HepG2 (cell line): ENCODE results near the gene SIGMAR1. TPM values are rescaled to one million over a fixed set of nuclear protein-coding genes. Genes with fewer than 3 reads are reported as not detected.

Source experiments
- ATAC-seq: fragments of 200-7000 bp; cut with Tn5 transposase; 3 replicates; pipeline ENCODE4 v1.9.1; 2020; ENCODE audit warnings: mild to moderate bottlenecking, moderate library complexity
- BruUV-seq: library from RNA; stranded (reverse); fragments of 400-500 nt; replicated peaks from 2 replicates; lab custom pipeline; 2021; lab: Mats Ljungman, UMichigan
- CTCF ChIA-PET: fragments of 300-600 bp; formaldehyde crosslinking; extraction: SDS; loops from one replicate; lab custom pipeline; 2021; ENCODE audit warnings: low total read pairs, inconsistent platforms, low intra/inter-chr PET ratio; lab: Yijun Ruan, JAX
- POLR2A ChIA-PET: fragments of 350-600 bp; sonication (Branson Sonifier 250); formaldehyde crosslinking; loops from one replicate; lab custom pipeline; 2020; ENCODE audit warnings: antibody characterized with exemption, inconsistent platforms; lab: Yijun Ruan, JAX
- DNase-seq: peaks from one replicate; pipeline ENCODE4 v3.0.0-alpha.2; 2015; ENCODE audit warnings: low spot score
- FAIRE-seq: peaks from 3 replicates; lab custom pipeline; 2011; peaks lifted over from hg19 to GRCh38; lab: Jason Lieb, UNC
- H2AFZ ChIP-seq: one replicate; pipeline ENCODE4 v1.6.1; 2011; ENCODE audit warnings: low read length, inconsistent platforms
- H3K27ac ChIP-seq: fragments of 300-600 bp; 3 replicates; pipeline ENCODE4 v1.8.0; 2011; ENCODE audit warnings: mixed run types, mild to moderate bottlenecking, mixed read lengths, low read length, inconsistent platforms; ENCODE audit not compliant: insufficient read depth; ENCODE audit errors: extremely low read length
- H3K27me3 ChIP-seq, 2 experiments: fragments of 200-600 bp in 1 of 2; 2 replicates in 1 of 2; 3 replicates in 1 of 2; pipeline versions ENCODE4 v1.6.0 to v1.8.0; 2011; ENCODE audit warnings: low read length in 2 of 2, mild to moderate bottlenecking in 2 of 2, moderate library complexity in 2 of 2, inconsistent platforms in 1 of 2; ENCODE audit not compliant: insufficient read depth in 2 of 2, control insufficient read depth in 1 of 2
- H3K36me3 ChIP-seq, 2 experiments: fragments of 200-600 bp in 1 of 2; replicated peaks in 1 of 2; 2 replicates in 1 of 2; 3 replicates in 1 of 2; pipeline versions ENCODE4 v1.5.1 to v1.8.0; 2011; ENCODE audit warnings: low read length in 2 of 2, inconsistent platforms in 1 of 2; ENCODE audit not compliant: insufficient read depth in 2 of 2, control insufficient read depth in 1 of 2
- H3K4me1 ChIP-seq: 2 replicates; pipeline ENCODE4 v1.5.1; 2012; ENCODE audit warnings: low read length, inconsistent platforms; ENCODE audit not compliant: insufficient read depth
- H3K4me2 ChIP-seq: 2 replicates; pipeline ENCODE4 v1.6.0; 2011; ENCODE audit warnings: low read depth, low read length, inconsistent platforms
- H3K4me3 ChIP-seq, 3 experiments: fragments of 200-600 bp in 1 of 3; sonication (generic), shearing (Covaris generic) in 1 of 3; replicated peaks in 1 of 3; 2 replicates each; pipeline ENCODE4 v1.5.1; 2011 to 2016; ENCODE audit warnings: low read length in 3 of 3, inconsistent platforms in 2 of 3, low read depth in 2 of 3, mild to moderate bottlenecking in 2 of 3, control low read depth in 1 of 3, mixed read lengths in 1 of 3; ENCODE audit not compliant: insufficient read depth in 1 of 3
- H3K79me2 ChIP-seq: one replicate; pipeline ENCODE4 v1.6.1; 2011; ENCODE audit warnings: low read length, inconsistent platforms; ENCODE audit not compliant: insufficient read depth
- H3K9ac ChIP-seq: 2 replicates; pipeline ENCODE4 v1.6.0; 2011; ENCODE audit warnings: mild to moderate bottlenecking, low read depth, low read length, inconsistent platforms; ENCODE audit not compliant: insufficient read depth
- H3K9me3 ChIP-seq: 2 replicates; pipeline ENCODE4 v1.5.1; 2012; ENCODE audit warnings: mild to moderate bottlenecking, low read length
- H4K20me1 ChIP-seq: 2 replicates; pipeline ENCODE4 v1.6.0; 2011; ENCODE audit warnings: inconsistent platforms, mild to moderate bottlenecking, low read length, moderate library complexity; ENCODE audit not compliant: insufficient read depth
- AGO1 ChIP-seq: fragments of 200-400 bp; formaldehyde crosslinking; IDR thresholded peaks from 2 replicates; pipeline ENCODE4 v1.6.1; 2017; ENCODE audit warnings: mild to moderate bottlenecking, low read depth, low read length, moderate library complexity; ENCODE audit not compliant: poor library complexity, severe bottlenecking
- CBX1 ChIP-seq: IDR thresholded peaks from one replicate; pipeline ENCODE4 v1.6.1; 2016; ENCODE audit warnings: antibody characterized with exemption, low read depth
- DNMT3B ChIP-seq: conservative IDR thresholded peaks from 2 replicates; pipeline ENCODE4 v1.6.1; 2016; ENCODE audit warnings: missing biosample characterization, control low read depth
- DR1 ChIP-seq: sonication (generic); formaldehyde crosslinking; IDR thresholded peaks from 2 replicates; pipeline ENCODE4 v1.8.0; 2021; ENCODE audit warnings: mild to moderate bottlenecking, missing genetic modification reagents, inconsistent platforms
- HDAC6 ChIP-seq: fragments of 200-600 bp; sonication (generic); IDR thresholded peaks from 2 replicates; pipeline ENCODE4 v1.7.0; 2017; ENCODE audit warnings: mild to moderate bottlenecking, antibody characterized with exemption, low read length, low read depth
- HNRNPK ChIP-seq: fragments of 200-400 bp; formaldehyde crosslinking; IDR thresholded peaks from 2 replicates; pipeline ENCODE4 v1.6.1; 2018; ENCODE audit warnings: low read length, low read depth, moderate library complexity, mild to moderate bottlenecking; ENCODE audit not compliant: poor library complexity, severe bottlenecking
- KLF11 ChIP-seq: IDR thresholded peaks from 2 replicates; pipeline ENCODE4 v1.6.1; 2016; ENCODE audit warnings: missing compliant biosample characterization
- RBFOX2 ChIP-seq: fragments of 200-400 bp; formaldehyde crosslinking; IDR thresholded peaks from 2 replicates; pipeline ENCODE4 v1.6.1; 2017; ENCODE audit warnings: low read depth, mild to moderate bottlenecking, low read length
- SP1 ChIP-seq, 2 experiments: fragments of 450-650 bp in 1 of 2; sonication (generic) in 1 of 2; formaldehyde crosslinking in 1 of 2; IDR thresholded peaks; 2 replicates each; pipeline versions ENCODE4 v1.4.0 to v1.6.1; 2016 to 2020; ENCODE audit warnings: missing genetic modification reagents in 1 of 2
- TAF1 ChIP-seq: sonication (generic); formaldehyde crosslinking; IDR thresholded peaks from 2 replicates; pipeline ENCODE4 v1.4.0; 2020; ENCODE audit warnings: missing genetic modification reagents
- YEATS2 ChIP-seq: sonication (generic); formaldehyde crosslinking; IDR thresholded peaks from 2 replicates; pipeline ENCODE4 v1.4.0; 2020; ENCODE audit warnings: missing genetic modification reagents, borderline replicate concordance
- ZNF468 ChIP-seq: sonication (generic); formaldehyde crosslinking; IDR thresholded peaks from 2 replicates; pipeline ENCODE4 v1.8.0; 2022; ENCODE audit warnings: mild to moderate bottlenecking, moderate library complexity, missing genetic modification reagents
- ZNF713 ChIP-seq: sonication (generic); formaldehyde crosslinking; IDR thresholded peaks from 2 replicates; pipeline ENCODE4 v1.4.0; 2020; ENCODE audit warnings: mild to moderate bottlenecking, missing genetic modification reagents
- ZNF749 ChIP-seq: sonication (generic); formaldehyde crosslinking; IDR thresholded peaks from 2 replicates; pipeline ENCODE4 v1.8.0; 2022; ENCODE audit warnings: mild to moderate bottlenecking, missing genetic modification reagents, moderate library complexity, borderline replicate concordance
- ZNF776 ChIP-seq: sonication (generic); formaldehyde crosslinking; IDR thresholded peaks from 2 replicates; pipeline ENCODE4 v1.4.0; 2020; ENCODE audit warnings: mild to moderate bottlenecking, missing genetic modification reagents
- ZNF879 ChIP-seq: sonication (generic); formaldehyde crosslinking; IDR thresholded peaks from 2 replicates; pipeline ENCODE4 v1.8.1; 2023; ENCODE audit warnings: missing genetic modification reagents
- WGBS: methylation state at CpG from one replicate; pipeline ENCODE4 v1.1.6; 2017; ENCODE audit warnings: low lambda C conversion rate; 5-methylcytosine and 5-hydroxymethylcytosine counted together
- in situ Hi-C: cut with HindIII; loops from 2 replicates; pipeline ENCODE4 v1.10.0; 2017; ENCODE audit warnings: low pct_unique_long_range_greater_than_20kb; ENCODE audit not compliant: extremely low pct_ligation_motif_present
- intact Hi-C: fragments of 100-400 bp; cut with micrococcal nuclease; formaldehyde crosslinking; loops from one replicate; pipeline ENCODE4 v1.10.0; 2022; ENCODE audit not compliant: unreplicated experiment
- polyA plus RNA-seq, 8 experiments: library from polyadenylated mRNA; depleted of rRNA in 3 of 8; stranded (reverse) in 7 of 8; unstranded in 1 of 8; fragments of >200 nt; fragmentation: Illumina TruSeq in 4 of 8; extraction: Trizol in 4 of 8; gene quantifications; 2 replicates each; pipeline versions ENCODE4 v1.2.1 to v1.2.3, GENCODE V29; 2011 to 2016; ENCODE audit warnings: low read depth in 4 of 8, missing spikeins in 1 of 8, mixed read lengths in 1 of 8; ENCODE audit not compliant: insufficient read depth in 1 of 8
- total RNA-seq, 5 experiments: library from RNA; depleted of rRNA; stranded (reverse); fragments of >200 nt; fragmentation: Illumina TruSeq; extraction: Trizol; gene quantifications; 2 replicates each; pipeline ENCODE4 v1.2.3, GENCODE V29; 2016; ENCODE audit warnings: low read depth in 1 of 5
- TF ChIP-seq, protein P1 (sequence below): sonication (generic); formaldehyde crosslinking; IDR thresholded peaks from 2 replicates; pipeline ENCODE4 v1.8.0; 2023; ENCODE audit warnings: mild to moderate bottlenecking, missing genetic modification reagents

Gene SIGMAR1
- total and polyA plus RNA-seq, 2 of the 13 experiments (the other 11 are each of a cell fraction or from before 2014, with no cell fraction given), result 38.9 to 60.8 TPM

DNA sequence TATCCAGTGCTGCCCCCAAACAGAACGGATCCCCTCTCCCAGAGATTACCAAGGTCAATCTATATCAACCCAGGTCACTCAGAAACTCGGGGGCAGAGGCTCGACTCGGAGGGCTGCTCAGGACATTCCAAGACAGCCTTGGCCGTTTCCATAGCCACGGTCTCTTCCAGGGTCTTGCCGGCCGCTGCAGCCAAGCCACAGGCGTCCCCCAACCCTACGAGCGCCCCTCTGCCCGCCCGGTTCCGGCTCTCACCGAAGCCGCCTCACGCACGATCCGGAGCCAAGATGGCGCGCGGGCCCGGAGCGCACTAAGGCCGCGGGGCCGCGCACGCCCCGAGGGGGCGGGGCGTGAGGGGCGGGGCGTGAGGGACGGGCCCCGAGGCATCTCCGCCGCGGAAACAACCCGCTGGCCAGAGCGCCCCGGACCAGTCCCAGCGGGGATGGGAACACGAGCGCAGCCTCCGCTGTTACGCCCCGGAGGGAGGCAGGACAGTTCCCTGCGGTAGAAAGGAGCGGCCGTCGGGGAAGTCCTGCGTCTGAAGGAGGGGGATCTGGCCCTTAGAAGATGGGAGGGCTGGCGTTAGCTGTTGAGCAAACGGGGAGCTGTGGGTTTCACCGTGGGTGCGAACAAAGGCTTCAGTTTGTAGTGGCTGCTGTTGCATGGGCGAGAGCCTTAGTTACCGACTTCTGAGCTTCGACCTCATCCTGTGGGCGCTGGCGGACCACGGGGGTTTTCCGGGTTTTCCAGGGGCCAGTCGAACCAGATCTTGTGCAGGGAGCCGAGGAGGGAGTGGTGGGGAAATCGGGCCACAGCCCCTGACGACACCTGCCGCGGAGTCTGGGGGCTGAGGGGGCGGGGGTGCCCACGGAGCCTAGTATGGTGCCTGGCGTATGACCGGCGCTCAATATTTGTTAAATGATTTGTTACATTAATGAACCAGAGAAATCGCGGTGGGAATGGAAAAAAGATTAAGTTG is 25.5 kb downstream of the SIGMAR1 start, which contains the start of gene RPP25L:
RPP25L (minus strand) TSS at position 287 of the 977 bp plus-strand sequence. CDS start 801 bp downstream, outside the sequence.
- H3K36me3 ChIP-seq, result peaks cover 0 to 4% of the 10 kb centered on the region in 2 experiments; a peak in 1 of 5 replicates
- intact Hi-C loops, result loop anchor here (1.0 kb wide), 2 partner anchors 8 to 22 kb away; partner anchors contain the start of gene DCTN3
- H3K4me3 ChIP-seq, result peak within 1 kb of the TSS; percentile 84 to 91 (median 89)
- ATAC-seq, result peak; percentile 93
- H3K4me1 ChIP-seq, result peaks cover 33% of the 10 kb centered on the region
- H4K20me1 ChIP-seq, result no peaks in the 10 kb centered on the region; the same call in 1 of the 2 replicates
- in situ Hi-C loops, result no loop called here
- CTCF ChIA-PET, result interaction anchor here (1.1 to 3.5 kb wide), 3 partner anchors 21 to 63 kb away, joined by 3 to 54 read pairs (median 6); no protein-coding TSS in a partner anchor
- 4% methylated on average over 21 of the region's 77 CpGs for WGBS
- H2AFZ ChIP-seq, result no peak within 1 kb of the TSS
- no peaks in the 10 kb centered on the region for H3K27me3 ChIP-seq
- BruUV-seq, result TSS peak; percentile 89
- H3K9ac ChIP-seq, result peak within 1 kb of the TSS; percentile 95
- no peaks in the 10 kb centered on the region for H3K9me3 ChIP-seq
- POLR2A ChIA-PET, result interaction anchor here (0.7 to 2.2 kb wide), 6 partner anchors 17 to 53 kb away, joined by 3 to 13 read pairs (median 4); partner anchors contain the start of genes ARID3C, GALT and SIGMAR1
- peak within 1 kb of the TSS; percentile 77 for H3K4me2 ChIP-seq
- no peak for FAIRE-seq
- H3K79me2 ChIP-seq, result peaks cover 6% of the 10 kb centered on the region
- peak; percentile 62 for DNase-seq
- peak within 1 kb of the TSS; percentile 78 for H3K27ac ChIP-seq
- TF ChIP-seq RBFOX2 (peak; percentile 93), ZNF468 (CRISPR knock-in tag) (0 out of 2 replicates have a peak, but pooled peaks have one; percentile 24), KLF11 (peak; percentile 50; the same call in 1 of the 2 replicates), ZNF713 (CRISPR knock-in tag) (no peak), DR1 (0 out of 2 replicates have a peak, but pooled peaks have one; percentile 24), ZNF776 (0 out of 2 replicates have a peak, but pooled peaks have one; percentile 52), ZNF879 (peak; percentile 77; the same call in 1 of the 2 replicates), HNRNPK (no peak), YEATS2 (CRISPR knock-in tag) (peak; percentile 4; the same call in 1 of the 2 replicates), ZNF749 (peak; percentile 85; the same call in 1 of the 2 replicates), TAF1 (peak; percentile 82), DNMT3B (no peak), HDAC6 (no peak), CBX1 (no peak), SP1 (IDR thresholded peaks at IDR 0.05) (no peak), SP1 (CRISPR knock-in tag; IDR thresholded peaks at IDR 0.05) (peak; percentile 68), AGO1 (no peak)
- TF ChIP-seq, protein P1, sequence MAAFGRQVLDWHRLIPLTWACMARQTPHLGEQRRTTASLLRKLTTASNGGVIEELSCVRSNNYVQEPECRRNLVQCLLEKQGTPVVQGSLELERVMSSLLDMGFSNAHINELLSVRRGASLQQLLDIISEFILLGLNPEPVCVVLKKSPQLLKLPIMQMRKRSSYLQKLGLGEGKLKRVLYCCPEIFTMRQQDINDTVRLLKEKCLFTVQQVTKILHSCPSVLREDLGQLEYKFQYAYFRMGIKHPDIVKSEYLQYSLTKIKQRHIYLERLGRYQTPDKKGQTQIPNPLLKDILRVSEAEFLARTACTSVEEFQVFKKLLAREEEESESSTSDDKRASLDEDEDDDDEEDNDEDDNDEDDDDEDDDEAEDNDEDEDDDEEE (CRISPR knock-in tag), result 0 out of 2 replicates have a peak, but pooled peaks have one; percentile 43
